H1 (cell line): ENCODE data around the gene SCAF1. TPM values are rescaled to one million over a fixed set of nuclear protein-coding genes. Genes with fewer than 3 reads are reported as not detected.

Source experiments
- CEBPB ChIP-seq: IDR thresholded peaks from 2 replicates; pipeline ENCODE4 v1.6.1; 2012; ENCODE audit warnings: low read depth, low read length
- KDM4A ChIP-seq: IDR thresholded peaks from one replicate; pipeline ENCODE4 v1.7.1; 2012; ENCODE audit warnings: low read depth, mild to moderate bottlenecking, moderate library complexity, low read length, inconsistent platforms; ENCODE audit not compliant: severe bottlenecking
- POLR2AphosphoS5 ChIP-seq: IDR thresholded peaks from 2 replicates; pipeline ENCODE4 v1.6.1; 2011; ENCODE audit warnings: low read depth, low read length
- RFX5 ChIP-seq: IDR thresholded peaks from 2 replicates; pipeline ENCODE4 v1.6.1; 2011; ENCODE audit warnings: low read depth, low read length, improper control_type of control experiment, borderline replicate concordance
- SP4 ChIP-seq: IDR thresholded peaks from 2 replicates; pipeline ENCODE4 v1.6.1; 2012; ENCODE audit warnings: low read length, inconsistent platforms
- TAF1 ChIP-seq: IDR thresholded peaks from 2 replicates; pipeline ENCODE4 v1.6.1; 2011; ENCODE audit warnings: mild to moderate bottlenecking, low read depth, low read length
- TCF12 ChIP-seq: IDR thresholded peaks from 2 replicates; pipeline ENCODE4 v1.6.1; 2011; ENCODE audit warnings: low read depth, mild to moderate bottlenecking, low read length
- TEAD4 ChIP-seq: IDR thresholded peaks from 2 replicates; pipeline ENCODE4 v1.6.1; 2012; ENCODE audit warnings: low read depth, low read length, inconsistent platforms, mixed read lengths
- ZNF274 ChIP-seq: IDR thresholded peaks from 2 replicates; pipeline ENCODE4 v1.7.0; 2012; ENCODE audit warnings: low read length, borderline replicate concordance; ENCODE audit errors: extremely low read depth
- polyA plus RNA-seq, 7 experiments: library from polyadenylated mRNA; depleted of rRNA in 3 of 7; stranded (reverse) in 5 of 7; unstranded in 2 of 7; fragments of >200 nt in 5 of 7; fragments of 200-250 nt in 2 of 7; gene quantifications; 1 replicate in 5 of 7; 2 replicates in 1 of 7; 4 replicates in 1 of 7; pipeline versions ENCODE4 v1.2.1 to v1.2.3, GENCODE V29; 2011 to 2013; ENCODE audit warnings: missing spikeins in 2 of 7, mixed read lengths in 2 of 7
- total RNA-seq: library from RNA; stranded (reverse); fragmentation: NEBNext Ultra II Directional; extraction: Animal tissue kit (Norgen Biotek cat#: 25700); gene quantifications from 2 replicates; pipeline ENCODE4 v1.2.1, GENCODE V29; 2021
- TF ChIP-seq, protein P1 (sequence below): fragments of 300-600 bp; sonication (generic); IDR thresholded peaks from 2 replicates; pipeline ENCODE4 v1.7.1; 2012; ENCODE audit warnings: low read length, moderate library complexity, mild to moderate bottlenecking, inconsistent platforms; ENCODE audit not compliant: insufficient replicate concordance

Gene SCAF1
- total and polyA plus RNA-seq, 2 of the 8 experiments (the other 6 are each of a cell fraction or from before 2014, with no cell fraction given) = 9.7 to 81.7 TPM

DNA sequence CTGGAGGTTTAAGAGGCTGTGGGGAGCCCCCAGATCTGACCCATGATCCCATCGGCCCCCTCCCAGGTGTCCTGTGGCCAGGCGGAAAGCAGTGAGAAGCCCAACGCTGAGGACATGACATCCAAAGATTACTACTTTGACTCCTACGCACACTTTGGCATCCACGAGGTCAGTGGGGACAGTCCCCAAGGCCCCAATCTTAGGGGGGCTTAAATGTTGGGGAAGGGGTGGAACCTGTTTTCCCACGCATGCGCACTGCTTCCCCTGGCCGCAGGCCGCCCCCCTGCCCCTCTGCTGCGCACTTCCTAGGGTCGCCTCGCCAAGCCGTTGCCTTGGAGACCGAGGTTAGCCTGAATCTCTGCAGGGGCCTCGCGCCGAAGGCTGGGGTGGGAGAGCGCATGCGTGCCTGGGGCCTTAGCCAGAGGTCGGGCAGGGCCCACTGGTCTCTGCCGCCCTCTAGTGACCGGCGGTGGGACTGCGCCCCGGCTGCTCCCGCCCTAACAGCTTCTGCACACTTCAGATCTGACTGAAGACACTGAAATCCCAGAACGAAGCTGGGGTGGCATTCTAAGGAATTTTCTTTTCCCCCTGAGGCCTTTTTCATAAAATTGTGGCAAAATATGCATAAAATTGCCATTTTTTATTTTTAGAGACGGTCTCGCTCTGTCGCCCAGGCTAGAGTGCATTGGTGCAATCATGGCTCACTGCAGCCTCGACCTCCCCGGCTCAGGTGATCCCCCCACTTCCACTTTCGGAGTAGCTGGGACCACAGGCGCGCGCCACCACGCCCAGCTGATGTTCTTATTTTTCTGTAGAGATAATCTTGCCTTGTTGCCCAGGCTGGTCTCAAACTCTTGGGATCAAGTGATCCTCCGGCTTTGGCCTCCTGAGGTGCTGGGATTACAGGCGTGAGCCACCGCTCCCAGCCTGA is 38.7 kb downstream of the SCAF1 start (continued):
- TF ChIP-seq, protein P1, sequence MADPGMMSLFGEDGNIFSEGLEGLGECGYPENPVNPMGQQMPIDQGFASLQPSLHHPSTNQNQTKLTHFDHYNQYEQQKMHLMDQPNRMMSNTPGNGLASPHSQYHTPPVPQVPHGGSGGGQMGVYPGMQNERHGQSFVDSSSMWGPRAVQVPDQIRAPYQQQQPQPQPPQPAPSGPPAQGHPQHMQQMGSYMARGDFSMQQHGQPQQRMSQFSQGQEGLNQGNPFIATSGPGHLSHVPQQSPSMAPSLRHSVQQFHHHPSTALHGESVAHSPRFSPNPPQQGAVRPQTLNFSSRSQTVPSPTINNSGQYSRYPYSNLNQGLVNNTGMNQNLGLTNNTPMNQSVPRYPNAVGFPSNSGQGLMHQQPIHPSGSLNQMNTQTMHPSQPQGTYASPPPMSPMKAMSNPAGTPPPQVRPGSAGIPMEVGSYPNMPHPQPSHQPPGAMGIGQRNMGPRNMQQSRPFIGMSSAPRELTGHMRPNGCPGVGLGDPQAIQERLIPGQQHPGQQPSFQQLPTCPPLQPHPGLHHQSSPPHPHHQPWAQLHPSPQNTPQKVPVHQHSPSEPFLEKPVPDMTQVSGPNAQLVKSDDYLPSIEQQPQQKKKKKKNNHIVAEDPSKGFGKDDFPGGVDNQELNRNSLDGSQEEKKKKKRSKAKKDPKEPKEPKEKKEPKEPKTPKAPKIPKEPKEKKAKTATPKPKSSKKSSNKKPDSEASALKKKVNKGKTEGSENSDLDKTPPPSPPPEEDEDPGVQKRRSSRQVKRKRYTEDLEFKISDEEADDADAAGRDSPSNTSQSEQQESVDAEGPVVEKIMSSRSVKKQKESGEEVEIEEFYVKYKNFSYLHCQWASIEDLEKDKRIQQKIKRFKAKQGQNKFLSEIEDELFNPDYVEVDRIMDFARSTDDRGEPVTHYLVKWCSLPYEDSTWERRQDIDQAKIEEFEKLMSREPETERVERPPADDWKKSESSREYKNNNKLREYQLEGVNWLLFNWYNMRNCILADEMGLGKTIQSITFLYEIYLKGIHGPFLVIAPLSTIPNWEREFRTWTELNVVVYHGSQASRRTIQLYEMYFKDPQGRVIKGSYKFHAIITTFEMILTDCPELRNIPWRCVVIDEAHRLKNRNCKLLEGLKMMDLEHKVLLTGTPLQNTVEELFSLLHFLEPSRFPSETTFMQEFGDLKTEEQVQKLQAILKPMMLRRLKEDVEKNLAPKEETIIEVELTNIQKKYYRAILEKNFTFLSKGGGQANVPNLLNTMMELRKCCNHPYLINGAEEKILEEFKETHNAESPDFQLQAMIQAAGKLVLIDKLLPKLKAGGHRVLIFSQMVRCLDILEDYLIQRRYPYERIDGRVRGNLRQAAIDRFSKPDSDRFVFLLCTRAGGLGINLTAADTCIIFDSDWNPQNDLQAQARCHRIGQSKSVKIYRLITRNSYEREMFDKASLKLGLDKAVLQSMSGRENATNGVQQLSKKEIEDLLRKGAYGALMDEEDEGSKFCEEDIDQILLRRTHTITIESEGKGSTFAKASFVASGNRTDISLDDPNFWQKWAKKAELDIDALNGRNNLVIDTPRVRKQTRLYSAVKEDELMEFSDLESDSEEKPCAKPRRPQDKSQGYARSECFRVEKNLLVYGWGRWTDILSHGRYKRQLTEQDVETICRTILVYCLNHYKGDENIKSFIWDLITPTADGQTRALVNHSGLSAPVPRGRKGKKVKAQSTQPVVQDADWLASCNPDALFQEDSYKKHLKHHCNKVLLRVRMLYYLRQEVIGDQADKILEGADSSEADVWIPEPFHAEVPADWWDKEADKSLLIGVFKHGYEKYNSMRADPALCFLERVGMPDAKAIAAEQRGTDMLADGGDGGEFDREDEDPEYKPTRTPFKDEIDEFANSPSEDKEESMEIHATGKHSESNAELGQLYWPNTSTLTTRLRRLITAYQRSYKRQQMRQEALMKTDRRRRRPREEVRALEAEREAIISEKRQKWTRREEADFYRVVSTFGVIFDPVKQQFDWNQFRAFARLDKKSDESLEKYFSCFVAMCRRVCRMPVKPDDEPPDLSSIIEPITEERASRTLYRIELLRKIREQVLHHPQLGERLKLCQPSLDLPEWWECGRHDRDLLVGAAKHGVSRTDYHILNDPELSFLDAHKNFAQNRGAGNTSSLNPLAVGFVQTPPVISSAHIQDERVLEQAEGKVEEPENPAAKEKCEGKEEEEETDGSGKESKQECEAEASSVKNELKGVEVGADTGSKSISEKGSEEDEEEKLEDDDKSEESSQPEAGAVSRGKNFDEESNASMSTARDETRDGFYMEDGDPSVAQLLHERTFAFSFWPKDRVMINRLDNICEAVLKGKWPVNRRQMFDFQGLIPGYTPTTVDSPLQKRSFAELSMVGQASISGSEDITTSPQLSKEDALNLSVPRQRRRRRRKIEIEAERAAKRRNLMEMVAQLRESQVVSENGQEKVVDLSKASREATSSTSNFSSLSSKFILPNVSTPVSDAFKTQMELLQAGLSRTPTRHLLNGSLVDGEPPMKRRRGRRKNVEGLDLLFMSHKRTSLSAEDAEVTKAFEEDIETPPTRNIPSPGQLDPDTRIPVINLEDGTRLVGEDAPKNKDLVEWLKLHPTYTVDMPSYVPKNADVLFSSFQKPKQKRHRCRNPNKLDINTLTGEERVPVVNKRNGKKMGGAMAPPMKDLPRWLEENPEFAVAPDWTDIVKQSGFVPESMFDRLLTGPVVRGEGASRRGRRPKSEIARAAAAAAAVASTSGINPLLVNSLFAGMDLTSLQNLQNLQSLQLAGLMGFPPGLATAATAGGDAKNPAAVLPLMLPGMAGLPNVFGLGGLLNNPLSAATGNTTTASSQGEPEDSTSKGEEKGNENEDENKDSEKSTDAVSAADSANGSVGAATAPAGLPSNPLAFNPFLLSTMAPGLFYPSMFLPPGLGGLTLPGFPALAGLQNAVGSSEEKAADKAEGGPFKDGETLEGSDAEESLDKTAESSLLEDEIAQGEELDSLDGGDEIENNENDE = no peak
- TF ChIP-seq CEBPB (no peak), POLR2AphosphoS5 (peak; percentile 77; the same call in 1 of the 2 replicates), TEAD4 (no peak; the same call in 1 of the 2 replicates), KDM4A (no peak), RFX5 (no peak), ZNF274 (no peak), TAF1 (no peak), TCF12 (no peak), SP4 (no peak)
